Mesendoderm (in vitro differentiated cells): ENCODE data around the gene HP1BP3.
A peak's percentile ranks its signal among the peaks of the same experiment; 100 is the strongest.

ENCODE experiments used
- DNase-seq: peaks from one replicate; pipeline ENCODE4 v3.0.0; 2013
- H2AK5ac ChIP-seq: 2 replicates; pipeline ENCODE4 v1.6.1; 2013; ENCODE audit warnings: low read length, inconsistent platforms
- H2BK120ac ChIP-seq: 2 replicates; pipeline ENCODE4 v1.6.1; 2013; ENCODE audit warnings: low read depth, mild to moderate bottlenecking, low read length, moderate library complexity, mixed read lengths
- H2BK15ac ChIP-seq: replicated peaks from 2 replicates; pipeline ENCODE4 v1.6.1; 2013; ENCODE audit warnings: low read depth, mild to moderate bottlenecking, moderate library complexity
- H2BK5ac ChIP-seq: 2 replicates; pipeline ENCODE4 v1.6.1; 2013; ENCODE audit warnings: low read length, inconsistent platforms
- H3K18ac ChIP-seq: 2 replicates; pipeline ENCODE4 v1.6.1; 2013; ENCODE audit warnings: mild to moderate bottlenecking, low read length, mixed read lengths
- H3K23ac ChIP-seq: one replicate; pipeline ENCODE4 v1.6.1; 2013; ENCODE audit warnings: low read length
- H3K27ac ChIP-seq: 2 replicates; pipeline ENCODE4 v1.5.1; 2013; ENCODE audit warnings: low read depth, mild to moderate bottlenecking, inconsistent platforms, low read length, moderate library complexity
- H3K27me3 ChIP-seq: 2 replicates; pipeline ENCODE4 v1.6.1; 2013; ENCODE audit warnings: low read length, control low read depth, mild to moderate bottlenecking, inconsistent platforms; ENCODE audit not compliant: insufficient read depth, poor library complexity
- H3K36me3 ChIP-seq: 2 replicates; pipeline ENCODE4 v1.6.1; 2013; ENCODE audit warnings: low read length, inconsistent platforms; ENCODE audit not compliant: control insufficient read depth, insufficient read depth
- H3K4ac ChIP-seq: one replicate; pipeline ENCODE4 v1.6.1; 2013; ENCODE audit warnings: low read depth, mild to moderate bottlenecking, low read length, moderate library complexity
- H3K4me1 ChIP-seq: 2 replicates; pipeline ENCODE4 v1.6.1; 2013; ENCODE audit warnings: low read depth, low read length, inconsistent platforms; ENCODE audit not compliant: control insufficient read depth
- H3K4me2 ChIP-seq: 2 replicates; pipeline ENCODE4 v1.6.1; 2013; ENCODE audit warnings: low read length
- H3K4me3 ChIP-seq: 2 replicates; pipeline ENCODE4 v1.5.1; 2013; ENCODE audit warnings: mild to moderate bottlenecking, low read length
- H3K56ac ChIP-seq: one replicate; pipeline ENCODE4 v1.6.1; 2013; ENCODE audit warnings: low read length
- H3K79me1 ChIP-seq: 2 replicates; pipeline ENCODE4 v1.6.1; 2013; ENCODE audit warnings: low read length, inconsistent platforms
- H3K79me2 ChIP-seq: 2 replicates; pipeline ENCODE4 v1.6.1; 2013; ENCODE audit warnings: mild to moderate bottlenecking, low read length; ENCODE audit not compliant: control insufficient read depth, insufficient read depth
- H3K9ac ChIP-seq: 2 replicates; pipeline ENCODE4 v1.6.1; 2013; ENCODE audit warnings: low read length, inconsistent platforms
- H4K5ac ChIP-seq: one replicate; pipeline ENCODE4 v1.6.1; 2013; ENCODE audit warnings: low read length
- H4K8ac ChIP-seq: one replicate; pipeline ENCODE4 v1.6.1; 2013; ENCODE audit warnings: low read depth, mild to moderate bottlenecking, control low read depth, low read length, moderate library complexity
- WGBS: extraction: QIAGEN DNeasy Blood & Tissue Kit; methylation state at CpG from one replicate; pipeline ENCODE4 v1.1.7; 2013; ENCODE audit warnings: low lambda C conversion rate, missing lambda C conversion rate; ENCODE audit not compliant: insufficient coverage; ENCODE audit errors: extremely low coverage; 5-methylcytosine and 5-hydroxymethylcytosine counted together

HP1BP3 gene

GRCh38 chr1:20725189-20726117 is 61.7 kb downstream of the HP1BP3 start:
- no peak overlapping the region for H3K18ac ChIP-seq
- H2BK120ac ChIP-seq, result no peak overlapping the region
- no peak overlapping the region for H3K9ac ChIP-seq
- no peaks in the 10 kb centered on the region for H3K79me2 ChIP-seq
- H3K36me3 ChIP-seq, result no peaks in the 10 kb centered on the region
- H3K27me3 ChIP-seq, result peaks cover 4% of the 10 kb centered on the region
- no peak overlapping the region for H3K4me2 ChIP-seq
- no peak overlapping the region for H2BK15ac ChIP-seq
- no peaks in the 10 kb centered on the region for H3K79me1 ChIP-seq
- H2AK5ac ChIP-seq, result no peak overlapping the region
- H3K4ac ChIP-seq, result no peak overlapping the region
- no peak overlapping the region for H3K56ac ChIP-seq
- no CpG with 5 or more reads among the region's 29 CpGs for WGBS
- H4K8ac ChIP-seq, result no peak overlapping the region
- no peak overlapping the region for H3K4me3 ChIP-seq
- no peaks in the 10 kb centered on the region for H3K4me1 ChIP-seq
- H3K23ac ChIP-seq, result no peak overlapping the region
- no peak overlapping the region for H3K27ac ChIP-seq
- peak; percentile 44 for DNase-seq
- H2BK5ac ChIP-seq, result no peak overlapping the region
- no peak overlapping the region for H4K5ac ChIP-seq

GRCh38 chr1:20724364-20725188 is 62.5 kb downstream of the HP1BP3 start:
- Histone ChIP-seq H3K36me3 (no peaks in the 10 kb centered on the region), H3K23ac (no peak overlapping the region), H3K4me3 (no peak overlapping the region), H2BK5ac (no peak overlapping the region), H4K8ac (no peak overlapping the region), H3K4me2 (no peak overlapping the region), H3K4ac (no peak overlapping the region), H3K79me1 (no peaks in the 10 kb centered on the region), H2BK15ac (no peak overlapping the region), H3K18ac (no peak overlapping the region), H3K27me3 (peaks cover 2% of the 10 kb centered on the region), H3K56ac (no peak overlapping the region), H3K4me1 (no peaks in the 10 kb centered on the region), H3K79me2 (no peaks in the 10 kb centered on the region), H3K9ac (no peak overlapping the region), H2BK120ac (no peak overlapping the region), H4K5ac (no peak overlapping the region), H3K27ac (no peak overlapping the region), H2AK5ac (no peak overlapping the region)
- DNase-seq, result no peak
- WGBS, result no CpG with 5 or more reads among the region's 17 CpGs

GRCh38 chr1:20723537-20724363 is 63.4 kb downstream of the HP1BP3 start:
- H3K23ac ChIP-seq, result no peak overlapping the region
- H3K79me2 ChIP-seq, result no peaks in the 10 kb centered on the region
- H3K36me3 ChIP-seq, result no peaks in the 10 kb centered on the region
- no peak overlapping the region for H4K5ac ChIP-seq
- H2BK120ac ChIP-seq, result no peak overlapping the region
- H2AK5ac ChIP-seq, result no peak overlapping the region
- no peak overlapping the region for H3K9ac ChIP-seq
- no peak for DNase-seq
- no peak overlapping the region for H4K8ac ChIP-seq
- H3K27ac ChIP-seq, result no peak overlapping the region
- H3K4ac ChIP-seq, result no peak overlapping the region
- no peaks in the 10 kb centered on the region for H3K27me3 ChIP-seq
- no peaks in the 10 kb centered on the region for H3K4me1 ChIP-seq
- H3K18ac ChIP-seq, result no peak overlapping the region
- no peak overlapping the region for H2BK5ac ChIP-seq
- no peaks in the 10 kb centered on the region for H3K79me1 ChIP-seq
- no peak overlapping the region for H3K4me3 ChIP-seq
- WGBS, result no CpG with 5 or more reads among the region's 35 CpGs
- H3K56ac ChIP-seq, result no peak overlapping the region
- H3K4me2 ChIP-seq, result no peak overlapping the region
- H2BK15ac ChIP-seq, result no peak overlapping the region

- Histone ChIP-seq H3K4me3 (no peak overlapping the region), H2BK15ac (no peak overlapping the region), H2AK5ac (no peak overlapping the region), H3K36me3 (no peaks in the 10 kb centered on the region), H3K18ac (no peak overlapping the region), H4K5ac (no peak overlapping the region), H3K4me1 (no peaks in the 10 kb centered on the region), H3K79me2 (no peaks in the 10 kb centered on the region), H3K79me1 (no peaks in the 10 kb centered on the region), H3K4ac (no peak overlapping the region), H2BK120ac (no peak overlapping the region), H2BK5ac (no peak overlapping the region), H3K27me3 (no peaks in the 10 kb centered on the region), H3K9ac (no peak overlapping the region), H3K27ac (no peak overlapping the region), H3K56ac (no peak overlapping the region), H3K23ac (no peak overlapping the region), H3K4me2 (no peak overlapping the region), H4K8ac (no peak overlapping the region)
- no CpG with 5 or more reads among the region's 4 CpGs for WGBS
- no peak for DNase-seq
Observed at GRCh38 chr1:20723159-20723536, 64.0 kb downstream of the HP1BP3 start.

GRCh38 chr1:20721117-20722061 is 65.7 kb downstream of the HP1BP3 start:
- H3K18ac ChIP-seq, result no peak overlapping the region
- H2AK5ac ChIP-seq, result no peak overlapping the region
- H3K4me2 ChIP-seq, result no peak overlapping the region
- no peaks in the 10 kb centered on the region for H3K79me1 ChIP-seq
- H3K56ac ChIP-seq, result no peak overlapping the region
- no peak overlapping the region for H4K5ac ChIP-seq
- no peak overlapping the region for H2BK120ac ChIP-seq
- H3K9ac ChIP-seq, result no peak overlapping the region
- no peak for DNase-seq
- no peaks in the 10 kb centered on the region for H3K79me2 ChIP-seq
- no peaks in the 10 kb centered on the region for H3K4me1 ChIP-seq
- H3K4ac ChIP-seq, result no peak overlapping the region
- no peak overlapping the region for H3K4me3 ChIP-seq
- H2BK5ac ChIP-seq, result no peak overlapping the region
- H3K27me3 ChIP-seq, result no peaks in the 10 kb centered on the region
- H3K36me3 ChIP-seq, result no peaks in the 10 kb centered on the region
- no peak overlapping the region for H2BK15ac ChIP-seq
- H3K23ac ChIP-seq, result no peak overlapping the region
- no CpG with 5 or more reads among the region's 29 CpGs for WGBS
- H3K27ac ChIP-seq, result no peak overlapping the region
- H4K8ac ChIP-seq, result no peak overlapping the region
